HS-5 (cell line): ENCODE measurements around the gene TNFSF15.

Experiments used
- DNase-seq: peaks from one replicate; pipeline ENCODE4 v3.0.0-alpha.2; 2012; ENCODE audit warnings: low read depth

TNFSF15 gene

GRCh38 chr9:114789006-114789405, 16.8 kb downstream of the TNFSF15 start:
- DNase-seq = no peak

DNA sequence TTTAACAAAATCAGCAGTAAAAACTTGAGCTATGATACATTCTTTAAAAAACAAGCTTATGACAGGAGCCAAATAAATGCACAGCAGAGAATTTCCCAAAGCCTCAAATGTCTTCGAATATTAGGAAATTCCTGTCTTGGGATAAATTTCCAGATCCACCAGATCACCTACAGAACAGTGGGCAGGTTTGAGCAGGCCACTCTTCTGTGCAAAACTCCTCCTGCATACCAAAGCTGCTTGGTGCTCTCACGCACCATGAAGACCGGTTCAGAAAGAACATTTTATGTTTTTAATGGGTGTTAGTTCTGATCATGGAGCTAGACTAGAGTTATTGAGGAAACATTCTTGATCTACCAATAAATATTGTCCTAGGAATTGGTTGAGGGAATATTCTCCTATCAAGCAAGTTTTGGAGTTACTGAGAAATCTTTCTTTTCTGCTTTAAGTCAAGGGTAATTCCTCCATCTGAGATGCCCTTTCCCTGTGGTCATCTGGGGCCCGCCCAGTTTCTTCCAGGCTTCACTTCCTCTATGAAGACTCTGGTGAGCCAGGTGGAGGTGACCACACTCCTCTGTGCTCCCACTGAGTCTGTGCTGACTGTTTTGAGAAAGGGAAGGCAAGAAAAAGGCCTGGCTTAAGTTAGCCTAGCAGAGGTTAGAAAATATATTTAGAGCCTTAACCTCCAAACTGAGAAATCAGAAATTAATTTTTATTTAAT, 17.9 kb downstream of the TNFSF15 start:
- no peak for DNase-seq

GRCh38 chr9:114787214-114787613, 18.6 kb downstream of the TNFSF15 start:
- DNase-seq = no peak

DNA sequence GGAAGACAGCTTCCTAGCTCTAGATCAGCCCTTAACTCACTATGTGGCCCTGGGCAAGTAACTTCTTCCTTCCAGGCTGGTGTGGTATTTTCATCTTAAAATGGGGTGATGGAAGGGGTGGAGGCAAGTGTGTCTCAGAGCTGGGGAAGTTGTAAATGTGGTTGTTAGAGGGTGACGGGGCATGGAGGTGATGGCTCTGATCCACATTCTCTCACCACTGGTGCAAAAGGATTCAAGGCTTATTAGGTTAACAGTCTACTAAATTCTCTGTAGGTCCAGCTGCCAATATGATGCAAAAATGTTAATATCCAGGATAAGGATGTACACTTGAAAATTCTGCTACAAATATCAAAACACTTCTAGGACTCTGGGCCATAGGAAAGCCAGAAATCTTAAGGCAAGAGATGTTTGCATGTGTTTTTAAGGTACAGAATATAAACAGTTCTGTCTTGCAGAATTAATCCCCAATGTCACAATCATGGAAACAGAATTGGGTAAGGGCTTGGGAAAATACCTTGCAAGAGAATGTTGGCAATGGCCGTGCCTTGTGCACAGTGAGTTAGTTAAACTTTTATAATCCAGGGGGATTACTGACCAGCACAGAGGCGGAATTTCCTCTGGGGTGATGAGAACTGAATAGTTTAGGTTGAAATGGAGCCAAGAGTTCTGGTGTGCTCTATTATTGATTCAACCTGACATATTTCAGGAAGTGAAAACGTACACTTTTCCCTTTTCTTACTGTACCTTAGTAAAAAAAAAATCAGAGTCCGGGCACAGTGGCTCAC, 19.8 kb downstream of the TNFSF15 start:
- no peak for DNase-seq

DNA sequence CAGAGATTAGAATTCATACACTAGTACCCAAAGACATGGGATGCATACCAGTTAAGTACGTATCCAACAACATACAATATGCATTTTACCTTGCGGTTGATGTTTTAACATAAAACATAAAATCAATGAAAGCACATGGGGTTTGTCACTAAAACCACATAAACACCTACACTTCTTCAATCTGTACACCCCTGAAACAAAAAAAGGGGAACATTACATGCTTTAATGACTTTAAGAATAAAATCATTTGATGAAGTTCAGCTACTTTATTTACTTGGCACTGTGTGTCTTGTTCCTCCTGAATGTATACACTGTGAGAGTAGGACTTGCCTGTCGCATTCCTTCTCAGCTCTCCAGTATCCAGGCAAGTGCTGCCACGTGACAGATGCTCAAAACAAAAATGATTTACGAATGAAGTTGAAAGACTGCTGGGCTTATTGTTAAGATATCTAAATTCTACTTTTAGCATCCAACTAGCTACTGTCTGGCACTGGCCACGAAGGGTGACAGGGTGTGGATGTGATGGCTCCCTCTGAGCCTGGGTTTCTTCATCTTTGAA, 21.0 kb downstream of the TNFSF15 start:
- DNase-seq = no peak

DNA sequence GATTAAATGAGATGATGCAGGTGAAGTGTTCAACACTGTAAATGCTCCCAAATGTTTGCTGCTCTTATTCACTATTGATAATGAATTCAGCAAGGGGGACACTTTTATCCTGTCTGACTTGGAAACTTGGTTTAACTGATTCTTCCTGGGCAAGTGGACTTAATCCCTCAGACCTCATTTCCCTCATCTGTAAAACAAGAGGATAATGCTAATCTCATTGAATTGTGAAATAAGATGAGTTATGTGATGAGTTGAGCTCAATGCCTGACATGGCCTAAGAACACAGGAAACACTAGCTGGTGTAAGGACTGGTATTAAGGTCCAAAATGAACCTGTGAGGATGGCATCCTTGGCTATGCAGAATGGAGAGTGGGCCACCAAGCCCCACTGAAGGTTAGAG, 23.3 kb downstream of the TNFSF15 start:
- DNase-seq = no peak

GRCh38 chr9:114779352-114779845, 26.4 kb downstream of the TNFSF15 start:
- no peak for DNase-seq

DNA sequence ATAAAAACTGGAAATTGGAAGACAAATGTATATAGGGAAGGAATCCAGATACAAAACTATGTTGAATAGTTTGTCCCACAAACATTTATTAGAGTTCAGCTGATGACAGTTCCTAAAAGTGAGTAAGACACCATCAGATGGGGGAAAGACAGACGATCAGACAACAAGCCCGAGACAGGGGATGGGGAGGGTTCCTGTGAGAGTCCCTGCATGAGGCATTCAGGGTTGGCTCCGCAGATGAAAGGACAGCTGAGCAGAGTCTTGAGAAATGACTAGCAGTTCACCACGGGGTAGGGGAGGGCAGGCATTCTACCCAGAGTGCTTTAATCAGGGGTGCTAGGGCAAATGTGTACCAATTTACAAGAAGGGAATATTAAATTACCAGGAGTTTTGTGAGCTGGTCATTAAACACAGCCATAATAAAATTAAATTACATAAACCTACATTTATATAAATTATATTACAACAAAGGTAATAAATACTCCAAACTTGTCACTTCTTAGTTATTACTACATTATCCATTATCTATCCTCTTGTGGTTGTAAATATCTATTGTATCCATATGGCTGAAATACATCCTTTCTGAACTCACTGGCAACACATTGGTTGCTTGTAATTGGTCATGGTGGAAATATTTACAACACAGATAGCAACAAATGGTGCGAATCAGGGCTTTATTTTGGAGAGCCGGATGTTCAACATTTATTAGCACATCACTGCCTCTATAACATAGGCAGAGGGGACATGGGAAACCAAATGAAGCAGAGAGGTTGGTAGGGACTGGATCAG, 27.8 kb downstream of the TNFSF15 start:
- DNase-seq = no peak

DNA sequence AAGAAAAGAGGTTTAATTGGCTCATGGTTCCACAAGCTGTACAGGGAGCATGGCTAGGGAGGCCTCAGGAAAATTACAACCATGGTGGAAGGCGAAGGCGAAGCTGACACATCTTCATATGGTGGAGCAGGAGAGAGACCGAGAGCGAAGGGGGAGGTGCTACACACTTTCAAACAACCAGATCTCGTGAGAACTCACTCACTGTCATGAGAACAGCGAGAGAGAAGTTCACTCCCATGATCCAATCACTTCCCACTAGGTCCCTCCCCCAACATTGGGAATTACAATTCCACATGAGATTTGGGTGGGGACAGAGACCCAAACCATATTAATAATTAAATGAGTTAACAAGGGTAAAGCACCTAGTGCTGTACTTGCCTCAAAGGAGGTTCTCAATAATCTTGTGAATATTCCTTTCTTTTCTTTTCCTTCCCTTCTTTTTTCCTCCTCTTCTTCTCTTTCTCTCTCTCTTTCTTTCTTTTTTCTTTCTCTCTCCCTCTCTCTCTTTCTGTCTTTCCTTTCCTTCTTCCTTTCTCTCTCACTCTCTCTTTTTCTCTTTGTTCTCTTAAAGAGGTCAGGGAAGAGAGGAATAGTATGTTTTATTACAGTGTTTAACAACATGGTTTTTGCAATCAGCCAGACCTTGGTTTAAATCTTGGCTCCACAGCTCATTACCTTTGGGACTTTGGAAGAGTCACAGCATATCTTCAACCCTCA, 29.0 kb downstream of the TNFSF15 start:
- no peak for DNase-seq

DNA sequence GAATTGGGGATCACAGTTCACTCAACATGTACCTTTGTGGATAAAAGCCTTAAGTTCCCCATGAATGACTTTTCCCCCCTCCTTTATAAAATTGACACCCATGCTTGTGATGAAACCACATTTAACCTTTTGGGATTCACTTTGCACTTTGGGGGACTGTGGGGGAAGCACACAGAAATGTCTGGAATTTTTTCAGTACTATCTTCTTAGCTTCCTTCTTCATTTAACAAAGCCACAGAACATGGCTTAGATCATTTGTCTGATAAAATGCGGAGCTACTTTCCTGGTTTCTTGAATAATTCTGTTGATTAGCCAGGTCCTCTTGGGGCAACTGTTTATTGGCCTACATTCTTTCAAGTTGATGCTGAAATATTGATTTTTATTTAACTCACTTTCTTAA, 29.9 kb downstream of the TNFSF15 start:
- DNase-seq = no peak

DNA sequence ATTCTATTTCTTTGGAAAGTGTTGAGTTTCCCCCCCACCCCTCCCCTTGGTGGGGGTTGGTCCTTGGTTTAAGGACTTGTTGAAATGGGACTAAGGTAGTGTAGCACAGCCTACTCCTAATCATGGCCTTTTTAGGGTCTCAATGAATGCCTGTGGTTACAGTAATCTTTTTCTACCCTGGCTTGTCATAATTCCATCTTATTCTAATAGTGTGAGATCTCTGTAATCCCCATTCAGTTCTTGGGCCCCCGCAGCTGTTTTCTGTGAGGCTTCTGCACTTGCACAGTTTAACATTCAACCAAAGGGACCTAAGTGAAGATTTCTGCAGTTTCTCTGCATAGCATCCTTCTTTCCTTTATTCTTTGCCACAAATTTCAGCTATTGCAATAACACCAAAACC, 30.7 kb downstream of the TNFSF15 start:
- DNase-seq = no peak

DNA sequence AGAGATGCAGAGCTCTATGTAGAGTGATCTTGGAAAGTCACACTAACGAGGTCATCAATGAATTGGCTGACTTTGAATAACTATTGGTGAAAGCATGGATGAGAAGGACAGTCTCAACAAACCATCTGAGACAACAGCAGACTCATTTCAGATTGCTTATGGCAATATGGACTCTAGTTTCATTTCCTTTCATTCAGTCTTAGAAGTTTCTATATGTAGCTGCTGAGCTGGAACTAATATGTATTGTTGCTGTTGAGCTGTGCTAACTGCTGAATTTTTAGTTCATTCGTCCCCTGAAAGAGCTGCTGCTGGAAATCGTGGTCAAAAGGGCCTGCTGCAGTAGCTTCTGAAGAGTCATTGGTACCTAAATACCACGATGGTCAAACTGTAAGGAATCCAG, 31.3 kb downstream of the TNFSF15 start:
- no peak for DNase-seq

- DNase-seq = no peak
These were observed 34.0 kb downstream of the TNFSF15 start for GRCh38 chr9:114771889-114772288.

- no peak for DNase-seq
These were observed 34.8 kb downstream of the TNFSF15 start for GRCh38 chr9:114770991-114771390.

- no peak for DNase-seq
These were observed 36.2 kb downstream of the TNFSF15 start for GRCh38 chr9:114769624-114770023.

GRCh38 chr9:114763220-114763619, 42.6 kb downstream of the TNFSF15 start:
- no peak for DNase-seq

GRCh38 chr9:114761523-114761922, 44.3 kb downstream of the TNFSF15 start:
- DNase-seq = no peak

DNA sequence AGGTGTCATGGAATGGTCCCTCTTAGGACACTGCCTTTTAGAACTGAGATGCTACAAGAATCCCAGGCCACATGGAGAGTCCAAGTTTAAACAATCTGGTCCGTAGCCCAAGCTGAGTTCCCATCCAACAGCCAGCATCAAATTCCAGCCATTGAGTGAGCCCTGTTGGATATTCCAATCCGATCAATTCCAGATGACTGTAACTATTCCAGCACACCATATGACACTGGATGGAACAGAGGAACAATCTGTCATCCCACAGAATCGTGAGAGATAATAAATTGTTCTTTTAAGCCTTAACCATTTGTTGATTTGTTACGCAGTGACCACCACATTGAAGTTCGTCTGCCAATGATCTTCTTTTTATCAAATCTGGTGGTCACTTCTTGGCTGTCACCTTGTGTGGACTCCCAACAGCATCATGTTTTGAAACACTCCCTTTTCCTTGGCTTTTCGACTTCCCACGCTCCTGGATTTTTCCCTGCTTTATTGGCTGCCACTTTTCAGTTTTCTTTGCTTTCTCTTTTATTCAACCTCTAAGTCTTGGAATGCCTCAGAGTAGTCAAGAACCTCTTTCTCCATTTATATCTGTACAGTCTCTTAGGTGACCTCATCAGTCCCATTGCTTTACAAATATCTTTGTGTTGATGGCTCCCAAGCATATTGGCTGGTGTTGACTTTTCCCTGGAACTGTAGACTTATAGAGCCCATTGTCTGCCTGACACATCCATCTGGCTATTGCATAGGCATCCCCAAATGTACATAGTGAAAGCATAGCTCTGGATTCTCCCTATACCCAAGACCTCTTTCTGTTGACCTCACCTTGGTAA, 46.1 kb downstream of the TNFSF15 start:
- no peak for DNase-seq

DNA sequence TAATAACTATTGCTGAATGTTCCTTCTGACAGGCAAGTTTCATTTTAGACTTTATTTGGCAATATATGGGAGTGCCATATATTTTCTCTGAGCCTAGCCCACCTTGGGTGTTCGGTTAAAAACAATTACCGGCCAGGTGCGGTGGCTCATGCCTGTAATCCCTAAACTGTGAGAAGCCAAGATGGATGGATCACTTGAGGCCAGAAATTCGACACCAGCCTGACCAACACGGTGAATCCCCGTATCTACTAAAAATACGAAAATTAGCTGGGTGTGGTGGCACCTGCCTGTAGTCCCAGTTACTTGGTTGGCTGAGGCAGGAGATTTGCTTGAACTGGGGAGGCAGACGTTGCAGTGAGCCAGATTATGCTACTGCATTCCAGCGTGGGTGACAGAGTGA, 47.9 kb downstream of the TNFSF15 start:
- DNase-seq = no peak

DNA sequence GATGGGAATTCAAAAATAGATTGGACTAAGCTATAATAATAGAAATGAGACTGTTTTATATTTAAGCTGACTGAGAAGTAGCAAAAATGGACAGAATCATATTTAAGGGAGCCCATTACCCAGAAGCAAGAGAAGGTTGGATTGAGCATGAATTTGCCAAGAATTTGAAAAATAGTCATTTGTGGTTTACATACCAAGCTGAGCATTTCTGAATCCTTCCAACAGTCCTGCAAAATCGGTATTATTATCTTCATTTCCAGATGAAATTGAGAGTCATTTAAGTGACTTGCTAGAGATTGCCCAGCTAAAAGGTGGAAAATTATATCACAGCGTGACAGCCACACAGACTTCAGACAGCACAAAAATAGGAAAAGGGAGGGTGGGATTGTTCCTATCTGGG, 48.4 kb downstream of the TNFSF15 start:
- no peak for DNase-seq

DNA sequence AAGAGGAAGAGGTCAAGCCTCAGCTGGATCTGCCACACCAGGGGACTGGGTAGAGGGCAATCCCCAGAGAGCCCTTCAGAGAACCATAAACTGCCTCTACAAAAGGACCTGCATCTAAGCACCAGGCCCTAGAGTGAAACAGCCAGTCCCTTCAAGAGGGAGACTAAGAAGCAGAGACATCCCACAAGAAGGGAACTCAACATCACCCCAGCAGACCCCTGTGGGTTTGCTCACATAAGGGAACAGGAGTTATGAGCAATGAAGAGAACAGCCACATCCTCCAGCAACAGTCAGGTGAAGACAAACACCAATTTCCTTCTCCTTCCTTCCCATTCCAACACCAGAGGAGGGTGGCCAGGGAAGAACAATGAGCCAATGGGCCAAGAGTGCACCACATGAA, 48.9 kb downstream of the TNFSF15 start:
- no peak for DNase-seq
